ENCODE data around the gene TNFSF12.

TNFSF12 gene

GRCh38 chr17:7548585-7549400, at the start of gene TNFSF12:
TNFSF12 (plus strand) TSS chr17:7549058; CDS start chr17:7549154, 96 bp downstream.
- DNase-seq = no peak

GRCh38 chr17:7499161-7499560, 49.7 kb upstream of the TNFSF12 start:
- DNase-seq = no peak

DNA sequence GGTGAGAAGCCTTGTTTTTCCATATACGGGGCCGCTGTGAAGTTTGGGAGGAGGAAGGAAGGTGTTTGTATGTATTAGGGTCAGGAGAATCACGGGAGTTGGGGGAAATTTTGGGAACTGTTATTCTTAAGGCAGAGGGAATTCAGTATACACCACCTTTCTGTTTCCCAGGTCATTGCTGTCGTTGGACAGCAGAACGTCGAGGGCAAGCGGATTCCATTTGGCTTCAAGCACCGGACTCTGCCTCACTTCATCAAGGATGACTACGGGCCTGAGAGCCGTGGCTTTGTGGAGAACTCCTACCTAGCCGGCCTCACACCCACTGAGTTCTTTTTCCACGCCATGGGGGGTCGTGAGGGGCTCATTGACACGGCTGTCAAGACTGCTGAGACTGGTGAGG, 47.1 kb upstream of the TNFSF12 start:
- no peak for DNase-seq

DNA sequence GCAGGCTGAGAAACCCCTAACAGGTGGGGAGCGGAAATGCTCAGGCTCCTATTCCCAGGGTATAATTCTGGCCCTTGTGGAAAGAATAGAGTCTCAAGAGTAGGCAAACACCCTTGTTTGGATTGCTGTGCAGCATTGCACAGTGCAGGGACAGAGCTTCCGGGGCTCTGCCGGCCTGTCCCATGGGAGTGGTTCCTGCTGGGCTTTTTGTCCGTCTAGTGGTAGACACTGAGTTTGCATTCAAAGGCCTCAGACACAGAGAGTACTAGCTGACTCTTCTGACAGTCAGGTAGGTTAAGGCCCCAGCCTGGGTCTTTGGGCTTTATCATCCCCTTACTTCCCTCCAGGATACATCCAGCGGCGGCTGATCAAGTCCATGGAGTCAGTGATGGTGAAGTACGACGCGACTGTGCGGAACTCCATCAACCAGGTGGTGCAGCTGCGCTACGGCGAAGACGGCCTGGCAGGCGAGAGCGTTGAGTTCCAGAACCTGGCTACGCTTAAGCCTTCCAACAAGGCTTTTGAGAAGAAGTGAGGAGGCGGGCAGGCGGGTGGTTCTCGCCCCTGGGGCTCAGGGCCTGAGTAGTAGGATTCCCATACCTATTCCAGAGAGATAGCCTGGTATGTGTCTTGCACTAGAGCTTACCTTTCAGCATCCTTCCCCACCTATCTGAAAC, 46.5 kb upstream of the TNFSF12 start:
- no peak for DNase-seq

DNA sequence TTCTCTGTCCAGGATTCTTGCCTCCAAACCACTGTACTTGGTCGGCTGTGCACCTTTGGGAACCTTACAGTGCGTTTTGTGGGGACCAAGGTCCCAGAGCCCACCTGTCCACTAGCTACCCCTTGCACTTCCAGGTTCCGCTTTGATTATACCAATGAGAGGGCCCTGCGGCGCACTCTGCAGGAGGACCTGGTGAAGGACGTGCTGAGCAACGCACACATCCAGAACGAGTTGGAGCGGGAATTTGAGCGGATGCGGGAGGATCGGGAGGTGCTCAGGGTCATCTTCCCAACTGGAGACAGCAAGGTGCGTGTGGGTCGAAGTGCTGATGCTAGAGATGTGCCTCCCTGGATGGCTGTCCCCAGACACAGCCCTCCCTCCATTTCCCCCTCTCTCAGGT, 45.9 kb upstream of the TNFSF12 start:
- DNase-seq = no peak

DNA sequence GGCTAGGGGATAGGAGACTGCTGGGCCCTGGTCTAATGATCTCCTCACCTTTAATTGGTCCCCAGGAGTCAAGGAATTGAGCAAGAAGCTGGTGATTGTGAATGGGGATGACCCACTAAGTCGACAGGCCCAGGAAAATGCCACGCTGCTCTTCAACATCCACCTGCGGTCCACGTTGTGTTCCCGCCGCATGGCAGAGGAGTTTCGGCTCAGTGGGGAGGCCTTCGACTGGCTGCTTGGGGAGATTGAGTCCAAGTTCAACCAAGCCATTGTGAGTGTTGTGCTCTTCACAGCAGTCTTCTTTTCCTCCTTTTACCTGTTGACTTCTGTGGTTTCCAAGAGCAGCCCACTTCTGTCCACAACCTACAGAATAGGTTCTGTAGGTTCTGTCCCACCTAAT, 45.3 kb upstream of the TNFSF12 start:
- no peak for DNase-seq

DNA sequence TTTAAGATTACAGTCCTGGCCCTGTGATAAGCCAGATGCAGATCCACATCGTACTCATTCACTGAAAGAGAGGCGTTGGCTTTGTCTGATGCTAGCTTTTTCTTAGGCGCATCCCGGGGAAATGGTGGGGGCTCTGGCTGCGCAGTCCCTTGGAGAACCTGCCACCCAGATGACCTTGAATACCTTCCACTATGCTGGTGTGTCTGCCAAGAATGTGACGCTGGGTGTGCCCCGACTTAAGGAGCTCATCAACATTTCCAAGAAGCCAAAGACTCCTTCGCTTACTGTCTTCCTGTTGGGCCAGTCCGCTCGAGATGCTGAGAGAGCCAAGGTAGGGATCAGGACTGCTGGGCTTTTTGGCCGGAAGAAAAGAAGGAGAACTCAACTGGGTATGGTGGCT, 40.7 kb upstream of the TNFSF12 start:
- DNase-seq = no peak

DNA sequence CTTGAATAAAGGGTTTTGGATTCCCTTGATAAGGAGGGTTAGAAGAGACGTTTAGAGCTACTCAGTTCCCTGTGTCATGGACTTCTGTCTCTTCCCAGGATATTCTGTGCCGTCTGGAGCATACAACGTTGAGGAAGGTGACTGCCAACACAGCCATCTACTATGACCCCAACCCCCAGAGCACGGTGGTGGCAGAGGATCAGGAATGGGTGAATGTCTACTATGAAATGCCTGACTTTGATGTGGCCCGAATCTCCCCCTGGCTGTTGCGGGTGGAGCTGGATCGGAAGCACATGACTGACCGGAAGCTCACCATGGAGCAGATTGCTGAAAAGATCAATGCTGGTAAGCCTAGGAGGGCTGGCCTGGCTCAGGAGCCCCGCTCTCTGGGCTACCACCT, 40.0 kb upstream of the TNFSF12 start:
- DNase-seq = no peak

- DNase-seq = no peak
Observed at GRCh38 chr17:7509937-7510336, 38.9 kb upstream of the TNFSF12 start.

- no peak for DNase-seq
Observed at GRCh38 chr17:7511108-7511507, 37.8 kb upstream of the TNFSF12 start.

DNA sequence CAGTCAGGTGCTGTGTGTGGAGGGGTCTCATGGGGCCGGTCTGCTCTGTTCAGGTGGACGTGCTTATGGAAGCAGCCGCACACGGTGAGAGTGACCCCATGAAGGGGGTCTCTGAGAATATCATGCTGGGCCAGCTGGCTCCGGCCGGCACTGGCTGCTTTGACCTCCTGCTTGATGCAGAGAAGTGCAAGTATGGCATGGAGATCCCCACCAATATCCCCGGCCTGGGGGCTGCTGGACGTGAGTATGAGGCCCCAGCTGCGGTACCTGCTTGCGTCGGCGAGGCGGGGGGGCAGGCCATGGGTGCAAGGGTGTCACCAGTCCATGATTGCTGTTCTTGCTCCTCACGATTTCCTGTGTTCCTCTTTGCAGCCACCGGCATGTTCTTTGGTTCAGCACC, 36.8 kb upstream of the TNFSF12 start:
- no peak for DNase-seq

DNA sequence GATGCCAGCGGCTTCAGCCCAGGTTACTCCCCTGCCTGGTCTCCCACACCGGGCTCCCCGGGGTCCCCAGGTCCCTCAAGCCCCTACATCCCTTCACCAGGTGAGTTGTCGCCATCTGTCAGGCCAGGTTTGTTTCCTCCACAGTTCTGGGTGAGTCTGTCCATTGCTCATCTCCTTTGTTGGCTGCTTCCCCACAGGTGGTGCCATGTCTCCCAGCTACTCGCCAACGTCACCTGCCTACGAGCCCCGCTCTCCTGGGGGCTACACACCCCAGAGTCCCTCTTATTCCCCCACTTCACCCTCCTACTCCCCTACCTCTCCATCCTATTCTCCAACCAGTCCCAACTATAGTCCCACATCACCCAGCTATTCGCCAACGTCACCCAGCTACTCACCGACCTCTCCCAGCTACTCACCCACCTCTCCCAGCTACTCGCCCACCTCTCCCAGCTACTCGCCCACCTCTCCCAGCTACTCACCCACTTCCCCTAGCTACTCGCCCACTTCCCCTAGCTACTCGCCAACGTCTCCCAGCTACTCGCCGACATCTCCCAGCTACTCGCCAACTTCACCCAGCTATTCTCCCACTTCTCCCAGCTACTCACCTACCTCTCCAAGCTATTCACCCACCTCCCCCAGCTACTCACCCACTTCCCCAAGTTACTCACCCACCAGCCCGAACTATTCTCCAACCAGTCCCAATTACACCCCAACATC, 35.9 kb upstream of the TNFSF12 start:
- no peak for DNase-seq

- DNase-seq = no peak
Observed at GRCh38 chr17:7513850-7514419, 34.9 kb upstream of the TNFSF12 start.

- no peak for DNase-seq
Observed at GRCh38 chr17:7515911-7516610, 32.8 kb upstream of the TNFSF12 start.

DNA sequence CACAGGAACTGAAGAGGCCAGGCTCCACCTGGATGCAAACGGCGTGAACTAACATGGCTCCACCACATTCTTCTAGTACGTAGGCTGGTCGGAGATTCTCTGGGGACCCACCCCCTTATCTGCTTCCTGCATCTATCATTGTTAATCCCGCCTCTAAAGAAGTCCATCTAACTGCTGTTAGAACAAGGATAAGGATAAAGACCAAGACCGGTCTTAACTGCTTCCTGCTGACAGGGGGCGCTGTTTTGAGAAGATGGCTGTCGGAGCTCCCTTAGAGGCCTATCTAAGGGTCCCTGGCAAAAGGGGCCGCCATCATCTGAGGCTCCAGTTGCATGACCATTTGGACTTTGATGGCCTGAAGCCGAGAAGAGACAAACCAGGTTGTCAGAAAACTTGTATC, 25.8 kb upstream of the TNFSF12 start:
- no peak for DNase-seq

- DNase-seq = no peak
Observed at GRCh38 chr17:7528842-7529241, 20.0 kb upstream of the TNFSF12 start.

- DNase-seq = no peak
Observed at GRCh38 chr17:7530023-7530900, 18.6 kb upstream of the TNFSF12 start.

DNA sequence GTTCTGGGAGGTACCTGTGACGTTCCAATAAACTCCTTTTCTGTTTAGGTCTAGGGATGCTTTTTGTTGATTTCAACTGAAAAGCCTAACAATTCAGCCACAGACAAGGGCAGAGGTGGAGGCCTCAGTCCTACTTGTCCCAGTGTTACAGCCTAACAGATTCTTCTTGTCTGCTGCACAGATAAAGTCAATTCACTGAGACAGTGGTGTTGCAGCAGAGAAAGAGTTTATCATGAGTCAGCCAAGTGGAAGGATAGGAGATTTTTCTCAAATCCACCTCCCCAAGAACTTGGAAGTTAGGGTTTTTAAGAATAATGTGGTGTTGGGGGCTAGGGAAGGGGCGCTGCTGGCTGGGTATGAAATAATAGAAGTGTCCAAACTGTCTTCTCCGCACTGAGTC, 10.8 kb upstream of the TNFSF12 start:
- no peak for DNase-seq

DNA sequence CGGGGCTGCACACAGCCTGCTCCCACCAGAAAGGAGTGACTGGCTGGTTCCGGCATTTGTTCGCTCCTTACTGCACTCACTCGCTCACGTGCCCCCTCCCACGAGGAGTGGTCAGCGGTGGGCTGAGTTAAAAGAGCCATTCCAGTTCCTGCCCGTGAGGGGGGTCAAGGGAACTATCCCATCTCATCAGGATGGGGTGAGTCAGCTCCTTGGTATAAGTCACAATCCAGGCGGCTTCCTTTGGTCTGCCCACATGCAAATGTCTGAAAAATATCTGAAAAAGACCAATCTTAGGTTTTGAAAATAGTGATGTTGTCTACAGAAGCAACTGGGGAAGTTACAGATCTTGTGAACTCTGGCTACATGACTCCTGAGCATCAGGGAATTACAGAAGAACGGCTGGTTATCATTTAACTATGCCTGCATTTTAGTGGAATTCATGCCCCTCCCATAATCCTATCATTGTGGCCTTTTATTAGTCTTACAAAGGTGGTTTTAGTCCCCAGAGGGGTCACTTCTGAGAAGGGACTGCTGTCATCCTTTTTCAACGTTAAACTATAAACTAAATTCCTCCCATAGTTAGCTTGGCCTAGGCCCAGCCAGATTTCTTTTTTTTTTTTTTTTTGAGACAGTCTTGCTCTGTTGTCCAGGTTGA, 9.8 kb upstream of the TNFSF12 start:
- no peak for DNase-seq

- no peak for DNase-seq
Observed at GRCh38 chr17:7541074-7541621, 7.7 kb upstream of the TNFSF12 start.

GRCh38 chr17:7544911-7545310, 3.9 kb upstream of the TNFSF12 start:
- no peak for DNase-seq

Data from NCI-H2171 (cell line).